K562 (cell line): ENCODE results near the gene ANXA4. TPM values are rescaled to one million over a fixed set of nuclear protein-coding genes. Genes with fewer than 3 reads are reported as not detected.
A peak's percentile ranks its signal among the peaks of the same experiment; 100 is the strongest.

Experiments
- ELF2 ChIP-seq: fragments of 250-450 bp; sonication (Bioruptor Pico); IDR thresholded peaks from 2 replicates; pipeline ENCODE4 v1.5.0; 2021; ENCODE audit warnings: mild to moderate bottlenecking
- GATAD2A ChIP-seq: fragments of 450-650 bp; IDR thresholded peaks from 2 replicates; pipeline ENCODE4 v1.6.1; 2017
- HNRNPUL1 ChIP-seq: fragments of 200-400 bp; formaldehyde crosslinking; IDR thresholded peaks from 2 replicates; pipeline ENCODE4 v1.6.1; 2017; ENCODE audit warnings: low read length
- ILF3 ChIP-seq: fragments of 450-650 bp; IDR thresholded peaks from 2 replicates; pipeline ENCODE4 v1.6.1; 2018; ENCODE audit warnings: antibody characterized with exemption, mild to moderate bottlenecking, moderate library complexity, borderline replicate concordance
- KLF10 ChIP-seq: fragments of 250-450 bp; sonication (Bioruptor Pico); IDR thresholded peaks from 2 replicates; pipeline ENCODE4 v1.6.1; 2021; ENCODE audit warnings: matching md5 sums
- MNT ChIP-seq, 2 experiments: fragments of 450-650 bp; conservative IDR thresholded peaks; 2 replicates each; pipeline ENCODE4 v1.6.1; 2017; ENCODE audit warnings: mild to moderate bottlenecking in 2 of 2, moderate library complexity in 2 of 2
- PURB ChIP-seq: sonication (generic); formaldehyde crosslinking; IDR thresholded peaks from 2 replicates; pipeline ENCODE4 v1.9.0; 2021; ENCODE audit warnings: low read depth, mild to moderate bottlenecking, missing genetic modification reagents
- RBM22 ChIP-seq: fragments of 200-400 bp; formaldehyde crosslinking; IDR thresholded peaks from 2 replicates; pipeline ENCODE4 v1.6.1; 2018; ENCODE audit warnings: low read length, low read depth; ENCODE audit not compliant: poor library complexity, severe bottlenecking
- RHOXF2B ChIP-seq: fragments of 250-450 bp; sonication (Bioruptor Pico); conservative IDR thresholded peaks from 2 replicates; pipeline ENCODE4 v1.5.1; 2021
- TOE1 ChIP-seq, 2 experiments: fragments of 450-650 bp in 1 of 2; sonication (generic) in 1 of 2; formaldehyde crosslinking in 1 of 2; IDR thresholded peaks; 2 replicates each; pipeline versions ENCODE4 v1.7.1 to v1.8.0; 2016 to 2022; ENCODE audit warnings: borderline replicate concordance in 2 of 2, mild to moderate bottlenecking in 2 of 2, antibody characterized with exemption in 1 of 2, inconsistent platforms in 1 of 2, low read depth in 1 of 2, missing genetic modification reagents in 1 of 2, moderate library complexity in 1 of 2
- TSHZ1 ChIP-seq: fragments of 250-450 bp; sonication (Bioruptor Pico); IDR thresholded peaks from 2 replicates; pipeline ENCODE4 v1.4.0; 2020; ENCODE audit warnings: mild to moderate bottlenecking, moderate library complexity
- ZFP30 ChIP-seq: fragments of 250-450 bp; sonication (Bioruptor Pico); IDR thresholded peaks from 2 replicates; pipeline ENCODE4 v1.8.0; 2022; ENCODE audit warnings: moderate library complexity, mild to moderate bottlenecking, inconsistent platforms, borderline replicate concordance
- ZNF3 ChIP-seq: fragments of 250-450 bp; sonication (Bioruptor Pico); IDR thresholded peaks from 2 replicates; pipeline ENCODE4 v1.5.0; 2021; ENCODE audit warnings: mild to moderate bottlenecking, moderate library complexity
- polyA plus RNA-seq, 8 experiments: library from polyadenylated mRNA; depleted of rRNA in 4 of 8; stranded (reverse) in 5 of 8; unstranded in 3 of 8; fragments of >200 nt; fragmentation: Nextera tagmentation in 2 of 8; fragmentation: Illumina TruSeq in 1 of 8; extraction: Ambion mirVana in 2 of 8; extraction: Trizol in 1 of 8; gene quantifications; 2 replicates each; pipeline versions ENCODE4 v1.2.1 to v1.2.3, GENCODE V29; 2011 to 2014; ENCODE audit warnings: inconsistent platforms in 1 of 8, missing spikeins in 1 of 8
- total RNA-seq, 7 experiments: library from RNA; depleted of rRNA in 6 of 7; stranded (reverse); fragments of >200 nt in 6 of 7; fragmentation: Illumina TruSeq in 2 of 7; extraction: Trizol in 2 of 7; gene quantifications; 2 replicates each; pipeline versions ENCODE4 v1.2.1 to v1.2.3, GENCODE V29; 2011 to 2021; ENCODE audit warnings: low replicate concordance in 1 of 7
- TF ChIP-seq, protein P1 (sequence below): fragments of 450-650 bp; IDR thresholded peaks from 2 replicates; pipeline ENCODE4 v1.6.1; 2018; ENCODE audit not compliant: partially characterized antibody
- TF ChIP-seq, protein P2 (sequence below), 3 experiments: fragments of 200-800 bp in 1 of 3; sonication (Bioruptor generic) in 1 of 3; sonication (generic) in 1 of 3; formaldehyde crosslinking in 1 of 3; IDR thresholded peaks; 2 replicates each; pipeline versions ENCODE4 v1.6.1 to v1.8.0; 2016 to 2022; ENCODE audit warnings: mild to moderate bottlenecking in 2 of 3, missing compliant biosample characterization in 2 of 3, missing genetic modification characterization in 2 of 3, missing genetic modification reagents in 1 of 3

The ANXA4 gene
- total and polyA plus RNA-seq, 9 of the 15 experiments (the other 6 are each of a cell fraction or from before 2014, with no cell fraction given): 3.4 to 13.6 (median 11.6) TPM

DNA sequence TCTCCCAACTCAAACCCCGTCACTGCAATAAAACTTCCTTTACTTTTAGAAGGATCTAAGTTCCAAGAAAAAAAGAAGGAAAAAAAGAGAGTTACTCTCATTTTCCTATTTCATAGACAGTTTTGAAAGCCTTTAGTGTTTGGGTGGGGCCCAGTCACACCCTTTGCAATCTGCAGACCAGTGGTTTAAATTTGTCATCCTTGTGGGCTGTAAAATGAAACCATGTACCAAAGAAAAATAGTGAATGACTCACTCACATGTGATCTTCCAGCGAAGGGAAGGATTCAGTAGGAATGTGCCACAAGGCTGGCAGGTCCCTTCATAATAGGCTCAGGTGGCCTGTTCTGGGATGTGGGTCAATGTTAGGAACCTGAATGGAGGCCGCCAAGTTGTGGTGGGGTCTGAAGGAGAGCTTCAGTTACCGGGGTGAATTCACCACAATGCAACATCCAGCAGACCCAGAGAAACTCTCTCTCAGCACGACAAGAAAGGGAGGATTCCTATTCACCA lies 28.3 kb downstream of the ANXA4 start (continued):
- TF ChIP-seq MNT (conservative IDR thresholded peaks at IDR 0.05) (peak; percentile 54 to 78; a peak in 2 of 4 replicates), KLF10 (CRISPR knock-in tag) (no peak), ZFP30 (CRISPR knock-in tag) (no peak), TSHZ1 (CRISPR knock-in tag) (no peak), ILF3 (no peak), TOE1 (IDR thresholded peaks at IDR 0.05; ENCODE audit: borderline replicate concordance) (peak; percentile 71; the same call in 1 of the 2 replicates), TOE1 (CRISPR knock-in tag; IDR thresholded peaks at IDR 0.05; ENCODE audit: borderline replicate concordance, low read depth) (no peak), ELF2 (CRISPR knock-in tag) (no peak), ZNF3 (CRISPR knock-in tag) (no peak), PURB (CRISPR knock-in tag) (no peak), RBM22 (no peak), RHOXF2B (CRISPR knock-in tag) (no peak), GATAD2A (no peak), HNRNPUL1 (no peak)
- TF ChIP-seq, protein P1, sequence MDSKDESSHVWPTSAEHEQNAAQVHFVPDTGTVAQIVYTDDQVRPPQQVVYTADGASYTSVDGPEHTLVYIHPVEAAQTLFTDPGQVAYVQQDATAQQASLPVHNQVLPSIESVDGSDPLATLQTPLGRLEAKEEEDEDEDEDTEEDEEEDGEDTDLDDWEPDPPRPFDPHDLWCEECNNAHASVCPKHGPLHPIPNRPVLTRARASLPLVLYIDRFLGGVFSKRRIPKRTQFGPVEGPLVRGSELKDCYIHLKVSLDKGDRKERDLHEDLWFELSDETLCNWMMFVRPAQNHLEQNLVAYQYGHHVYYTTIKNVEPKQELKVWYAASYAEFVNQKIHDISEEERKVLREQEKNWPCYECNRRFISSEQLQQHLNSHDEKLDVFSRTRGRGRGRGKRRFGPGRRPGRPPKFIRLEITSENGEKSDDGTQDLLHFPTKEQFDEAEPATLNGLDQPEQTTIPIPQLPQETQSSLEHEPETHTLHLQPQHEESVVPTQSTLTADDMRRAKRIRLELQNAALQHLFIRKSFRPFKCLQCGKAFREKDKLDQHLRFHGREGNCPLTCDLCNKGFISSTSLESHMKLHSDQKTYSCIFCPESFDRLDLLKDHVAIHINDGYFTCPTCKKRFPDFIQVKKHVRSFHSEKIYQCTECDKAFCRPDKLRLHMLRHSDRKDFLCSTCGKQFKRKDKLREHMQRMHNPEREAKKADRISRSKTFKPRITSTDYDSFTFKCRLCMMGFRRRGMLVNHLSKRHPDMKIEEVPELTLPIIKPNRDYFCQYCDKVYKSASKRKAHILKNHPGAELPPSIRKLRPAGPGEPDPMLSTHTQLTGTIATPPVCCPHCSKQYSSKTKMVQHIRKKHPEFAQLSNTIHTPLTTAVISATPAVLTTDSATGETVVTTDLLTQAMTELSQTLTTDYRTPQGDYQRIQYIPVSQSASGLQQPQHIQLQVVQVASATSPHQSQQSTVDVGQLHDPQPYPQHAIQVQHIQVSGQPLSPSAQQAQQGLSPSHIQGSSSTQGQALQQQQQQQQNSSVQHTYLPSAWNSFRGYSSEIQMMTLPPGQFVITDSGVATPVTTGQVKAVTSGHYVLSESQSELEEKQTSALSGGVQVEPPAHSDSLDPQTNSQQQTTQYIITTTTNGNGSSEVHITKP: peak; percentile 55
- TF ChIP-seq, protein P2, sequence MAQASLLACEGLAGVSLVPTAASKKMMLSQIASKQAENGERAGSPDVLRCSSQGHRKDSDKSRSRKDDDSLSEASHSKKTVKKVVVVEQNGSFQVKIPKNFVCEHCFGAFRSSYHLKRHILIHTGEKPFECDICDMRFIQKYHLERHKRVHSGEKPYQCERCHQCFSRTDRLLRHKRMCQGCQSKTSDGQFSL (CRISPR knock-in tag; IDR thresholded peaks at IDR 0.05): no peak
- TF ChIP-seq, protein P2 (tag; IDR thresholded peaks at IDR 0.05): no peak
